ENCODE measurements around the gene NPDC1.
A peak's percentile ranks its signal among the peaks of the same experiment; 100 is the strongest.
"Not testable (repeated sequence)": the region's sequence is repeated elsewhere in the genome, so short reads cannot be mapped to it uniquely, and the experiment has no call there.

The NPDC1 gene

GRCh38 chr9:137038916-137039315 lies 7.1 kb downstream of the NPDC1 start:
- in situ Hi-C loops (cut with HindIII; ENCODE audit: low pct_unique_long_range_greater_than_20kb, low sequenced_read_pairs) = no loop called here
- TF ChIP-seq JUND (IDR thresholded peaks at IDR 0.05; ENCODE audit: low read depth) = no peak
- DNase-seq (ENCODE audit: low read depth in 1 of 2, low spot score in 1 of 2) = no peak

- TF ChIP-seq JUND (IDR thresholded peaks at IDR 0.05; ENCODE audit: low read depth) = no peak
- no peak for DNase-seq (ENCODE audit: low read depth in 1 of 2, low spot score in 1 of 2)
- in situ Hi-C loops (cut with HindIII; ENCODE audit: low pct_unique_long_range_greater_than_20kb, low sequenced_read_pairs) = no loop called here
Measured at GRCh38 chr9:137037483-137037882, 8.5 kb downstream of the NPDC1 start.

GRCh38 chr9:137037035-137037434 lies 8.9 kb downstream of the NPDC1 start:
- in situ Hi-C loops (cut with HindIII; ENCODE audit: low pct_unique_long_range_greater_than_20kb, low sequenced_read_pairs) = no loop called here
- no peak for DNase-seq (ENCODE audit: low read depth in 1 of 2, low spot score in 1 of 2)
- no peak for TF ChIP-seq JUND (IDR thresholded peaks at IDR 0.05; ENCODE audit: low read depth)

- in situ Hi-C loops (cut with HindIII; ENCODE audit: low pct_unique_long_range_greater_than_20kb, low sequenced_read_pairs) = no loop called here
- no peak for DNase-seq (ENCODE audit: low read depth in 1 of 2, low spot score in 1 of 2)
- TF ChIP-seq JUND (IDR thresholded peaks at IDR 0.05; ENCODE audit: low read depth) = no peak
Measured at GRCh38 chr9:137035937-137036336, 10.0 kb downstream of the NPDC1 start.

- DNase-seq (ENCODE audit: low read depth in 1 of 2, low spot score in 1 of 2) = no peak
- no peak for TF ChIP-seq JUND (IDR thresholded peaks at IDR 0.05; ENCODE audit: low read depth)
- in situ Hi-C loops (cut with HindIII; ENCODE audit: low pct_unique_long_range_greater_than_20kb, low sequenced_read_pairs) = no loop called here
Measured at GRCh38 chr9:137035507-137035834, 10.5 kb downstream of the NPDC1 start.

GRCh38 chr9:137034709-137035506 lies 11.1 kb downstream of the NPDC1 start:
- peak; percentile 91 to 95 for DNase-seq (ENCODE audit: low read depth in 1 of 2, low spot score in 1 of 2)
- no peak for TF ChIP-seq JUND (IDR thresholded peaks at IDR 0.05; ENCODE audit: low read depth)
- in situ Hi-C loops (cut with HindIII; ENCODE audit: low pct_unique_long_range_greater_than_20kb, low sequenced_read_pairs) = no loop called here

- in situ Hi-C loops (cut with HindIII; ENCODE audit: low pct_unique_long_range_greater_than_20kb, low sequenced_read_pairs) = no loop called here
Measured at GRCh38 chr9:137034039-137034708, 11.8 kb downstream of the NPDC1 start.

GRCh38 chr9:137033481-137033880 lies 12.5 kb downstream of the NPDC1 start:
- DNase-seq (ENCODE audit: low read depth in 1 of 2, low spot score in 1 of 2); in situ Hi-C loops (cut with HindIII; ENCODE audit: low pct_unique_long_range_greater_than_20kb, low sequenced_read_pairs): not testable (repeated sequence)

More at GRCh38 chr9:137034039-137034708, 11.8 kb downstream of the NPDC1 start:
- DNase-seq (ENCODE audit: low read depth in 1 of 2, low spot score in 1 of 2) = peak in 1 of 2 experiments; percentile 59
- no peak for TF ChIP-seq JUND (IDR thresholded peaks at IDR 0.05; ENCODE audit: low read depth)

- in situ Hi-C loops (cut with HindIII; ENCODE audit: low pct_unique_long_range_greater_than_20kb, low sequenced_read_pairs) = no loop called here
- TF ChIP-seq JUND (IDR thresholded peaks at IDR 0.05; ENCODE audit: low read depth) = no peak
- no peak for DNase-seq (ENCODE audit: low read depth in 1 of 2, low spot score in 1 of 2)
Measured at GRCh38 chr9:137032858-137033257, 13.1 kb downstream of the NPDC1 start.

- in situ Hi-C loops (cut with HindIII; ENCODE audit: low pct_unique_long_range_greater_than_20kb, low sequenced_read_pairs) = no loop called here
- no peak for DNase-seq (ENCODE audit: low read depth in 1 of 2, low spot score in 1 of 2)
- TF ChIP-seq JUND (IDR thresholded peaks at IDR 0.05; ENCODE audit: low read depth) = no peak
Measured at GRCh38 chr9:137031904-137032640, 13.9 kb downstream of the NPDC1 start, which contains the start of gene FUT7. Gene FUT7 (minus strand): TSS chr9:137032088. CDS start chr9:137031991, 97 bp downstream.

GRCh38 chr9:137030538-137031527 lies 15.1 kb downstream of the NPDC1 start:
- DNase-seq (ENCODE audit: low read depth in 1 of 2, low spot score in 1 of 2) = no peak
- in situ Hi-C loops (cut with HindIII; ENCODE audit: low pct_unique_long_range_greater_than_20kb, low sequenced_read_pairs) = no loop called here
- no peak for TF ChIP-seq JUND (IDR thresholded peaks at IDR 0.05; ENCODE audit: low read depth)

GRCh38 chr9:137030006-137030405 lies 16.0 kb downstream of the NPDC1 start:
- in situ Hi-C loops (cut with HindIII; ENCODE audit: low pct_unique_long_range_greater_than_20kb, low sequenced_read_pairs) = no loop called here
- DNase-seq (ENCODE audit: low read depth in 1 of 2, low spot score in 1 of 2) = no peak
- no peak for TF ChIP-seq JUND (IDR thresholded peaks at IDR 0.05; ENCODE audit: low read depth)
